HepG2 (cell line): ENCODE measurements around the gene TMEM214. TPM values are rescaled to one million over a fixed set of nuclear protein-coding genes. Genes with fewer than 3 reads are reported as not detected.
A peak's percentile ranks its signal among the peaks of the same experiment; 100 is the strongest.

ENCODE experiments used
- CCDC6 ChIP-seq: sonication (generic); formaldehyde crosslinking; IDR thresholded peaks from 2 replicates; pipeline ENCODE4 v1.8.1; 2022; ENCODE audit warnings: mild to moderate bottlenecking, missing genetic modification reagents, moderate library complexity
- IRF9 ChIP-seq: sonication (generic); formaldehyde crosslinking; IDR thresholded peaks from 2 replicates; pipeline ENCODE4 v1.8.0; 2022; ENCODE audit warnings: missing genetic modification reagents, mild to moderate bottlenecking, borderline replicate concordance
- PHF21A ChIP-seq: sonication (generic); formaldehyde crosslinking; IDR thresholded peaks from 2 replicates; pipeline ENCODE4 v1.5.0; 2020; ENCODE audit warnings: mild to moderate bottlenecking, missing genetic modification reagents
- PRDM10 ChIP-seq: sonication (generic); formaldehyde crosslinking; IDR thresholded peaks from 2 replicates; pipeline ENCODE4 v1.4.0; 2020; ENCODE audit warnings: low read depth, missing genetic modification reagents
- STAT5B ChIP-seq: sonication (generic); formaldehyde crosslinking; IDR thresholded peaks from 2 replicates; pipeline ENCODE4 v1.4.0; 2020; ENCODE audit warnings: missing genetic modification reagents
- ZNF280D ChIP-seq: sonication (generic); formaldehyde crosslinking; IDR thresholded peaks from 2 replicates; pipeline ENCODE4 v1.5.1; 2020; ENCODE audit warnings: mild to moderate bottlenecking, missing genetic modification reagents
- ZNF782 ChIP-seq: sonication (generic); formaldehyde crosslinking; IDR thresholded peaks from 2 replicates; pipeline ENCODE4 v1.4.0; 2020; ENCODE audit warnings: missing genetic modification reagents, mild to moderate bottlenecking, borderline replicate concordance
- polyA plus RNA-seq, 8 experiments: library from polyadenylated mRNA; depleted of rRNA in 3 of 8; stranded (reverse) in 7 of 8; unstranded in 1 of 8; fragments of >200 nt; fragmentation: Illumina TruSeq in 4 of 8; extraction: Trizol in 4 of 8; gene quantifications; 2 replicates each; pipeline versions ENCODE4 v1.2.1 to v1.2.3, GENCODE V29; 2011 to 2016; ENCODE audit warnings: low read depth in 4 of 8, missing spikeins in 1 of 8, mixed read lengths in 1 of 8; ENCODE audit not compliant: insufficient read depth in 1 of 8
- total RNA-seq, 5 experiments: library from RNA; depleted of rRNA; stranded (reverse); fragments of >200 nt; fragmentation: Illumina TruSeq; extraction: Trizol; gene quantifications; 2 replicates each; pipeline ENCODE4 v1.2.3, GENCODE V29; 2016; ENCODE audit warnings: low read depth in 1 of 5
- TF ChIP-seq, protein P1 (sequence below): sonication (generic); formaldehyde crosslinking; IDR thresholded peaks from 2 replicates; pipeline ENCODE4 v1.5.1; 2020; ENCODE audit warnings: missing genetic modification reagents, mild to moderate bottlenecking, borderline replicate concordance
- TF ChIP-seq, protein P2 (sequence below): IDR thresholded peaks from 2 replicates; pipeline ENCODE4 v1.6.1; 2016; ENCODE audit warnings: low read depth, borderline replicate concordance
- TF ChIP-seq, protein P3 (sequence below): IDR thresholded peaks from 2 replicates; pipeline ENCODE4 v1.6.1; 2016; ENCODE audit warnings: missing biosample characterization, missing genetic modification reagents, low read depth

Gene TMEM214
- total and polyA plus RNA-seq, 2 of the 13 experiments (the other 11 are each of a cell fraction or from before 2014, with no cell fraction given): 58.3 to 132 TPM

DNA sequence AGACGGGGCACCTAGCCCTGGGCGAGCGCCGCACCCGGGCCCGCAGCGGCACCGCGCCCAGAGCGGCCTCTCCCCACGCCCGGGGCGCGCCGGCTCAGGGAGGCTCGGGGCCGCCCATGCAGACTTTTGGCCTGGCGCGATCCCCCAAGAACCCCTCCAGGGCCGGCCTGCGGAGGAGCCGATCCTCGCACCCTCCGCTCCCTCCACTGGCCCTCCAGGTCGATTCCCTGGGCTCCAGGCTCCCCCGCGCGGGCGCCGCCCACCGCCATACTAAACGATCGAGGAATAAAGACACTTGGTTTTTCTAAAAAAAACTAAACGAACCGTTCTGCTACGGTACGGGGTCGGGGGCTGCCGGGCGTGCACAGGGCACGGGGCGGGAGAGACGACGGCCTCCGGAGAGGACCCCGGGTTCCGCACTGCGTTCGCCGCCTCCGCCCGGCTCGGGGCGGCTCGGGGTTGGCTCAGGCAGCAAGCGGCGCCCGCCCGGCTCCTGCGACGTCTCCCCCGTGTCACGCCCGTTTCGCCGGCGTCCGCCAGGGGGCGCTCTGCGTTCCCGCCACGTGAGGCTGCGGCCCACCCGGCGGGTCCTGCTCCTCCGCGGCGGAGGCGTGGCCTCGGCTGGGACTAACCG is 53.4 kb downstream of the TMEM214 start (continued):
- TF ChIP-seq, protein P1, sequence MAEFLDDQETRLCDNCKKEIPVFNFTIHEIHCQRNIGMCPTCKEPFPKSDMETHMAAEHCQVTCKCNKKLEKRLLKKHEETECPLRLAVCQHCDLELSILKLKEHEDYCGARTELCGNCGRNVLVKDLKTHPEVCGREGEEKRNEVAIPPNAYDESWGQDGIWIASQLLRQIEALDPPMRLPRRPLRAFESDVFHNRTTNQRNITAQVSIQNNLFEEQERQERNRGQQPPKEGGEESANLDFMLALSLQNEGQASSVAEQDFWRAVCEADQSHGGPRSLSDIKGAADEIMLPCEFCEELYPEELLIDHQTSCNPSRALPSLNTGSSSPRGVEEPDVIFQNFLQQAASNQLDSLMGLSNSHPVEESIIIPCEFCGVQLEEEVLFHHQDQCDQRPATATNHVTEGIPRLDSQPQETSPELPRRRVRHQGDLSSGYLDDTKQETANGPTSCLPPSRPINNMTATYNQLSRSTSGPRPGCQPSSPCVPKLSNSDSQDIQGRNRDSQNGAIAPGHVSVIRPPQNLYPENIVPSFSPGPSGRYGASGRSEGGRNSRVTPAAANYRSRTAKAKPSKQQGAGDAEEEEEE (CRISPR knock-in tag): no peak
- TF ChIP-seq ZNF782 (CRISPR knock-in tag) (no peak), PRDM10 (no peak), PHF21A (CRISPR knock-in tag) (no peak; the same call in 1 of the 2 replicates), CCDC6 (peak; percentile 89; the same call in 1 of the 2 replicates), ZNF280D (no peak), STAT5B (CRISPR knock-in tag) (peak; percentile 58), IRF9 (CRISPR knock-in tag) (no peak)
- TF ChIP-seq, protein P2, sequence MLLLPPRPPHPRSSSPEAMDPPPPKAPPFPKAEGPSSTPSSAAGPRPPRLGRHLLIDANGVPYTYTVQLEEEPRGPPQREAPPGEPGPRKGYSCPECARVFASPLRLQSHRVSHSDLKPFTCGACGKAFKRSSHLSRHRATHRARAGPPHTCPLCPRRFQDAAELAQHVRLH: peak; percentile 97
- TF ChIP-seq, protein P3, sequence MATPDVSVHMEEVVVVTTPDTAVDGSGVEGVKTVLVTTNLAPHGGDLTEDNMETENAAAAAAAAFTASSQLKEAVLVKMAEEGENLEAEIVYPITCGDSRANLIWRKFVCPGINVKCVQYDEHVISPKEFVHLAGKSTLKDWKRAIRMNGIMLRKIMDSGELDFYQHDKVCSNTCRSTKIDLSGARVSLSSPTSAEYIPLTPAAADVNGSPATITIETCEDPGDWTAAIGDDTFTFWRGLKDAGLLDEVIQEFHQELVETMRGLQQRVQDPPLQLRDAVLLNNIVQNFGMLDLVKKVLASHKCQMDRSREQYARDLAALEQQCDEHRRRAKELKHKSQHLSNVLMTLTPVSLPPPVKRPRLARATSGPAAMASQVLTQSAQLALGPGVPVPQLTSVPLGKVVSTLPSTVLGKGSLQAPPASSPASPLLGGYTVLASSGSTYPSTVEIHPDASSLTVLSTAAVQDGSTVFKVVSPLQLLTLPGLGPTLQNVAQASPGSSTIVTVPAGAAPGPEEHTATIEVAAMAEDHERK (CRISPR knock-in tag): 0 out of 2 replicates have a peak, but pooled peaks have one; percentile 30
